GM21367 (cell line): Measurements from ENCODE around the gene SPATA16.

Source experiments
- ATAC-seq: cut with Tn5 transposase; IDR thresholded peaks from one replicate; pipeline ENCODE4 v1.9.1; 2021; ENCODE audit not compliant: unreplicated experiment

SPATA16 gene

DNA sequence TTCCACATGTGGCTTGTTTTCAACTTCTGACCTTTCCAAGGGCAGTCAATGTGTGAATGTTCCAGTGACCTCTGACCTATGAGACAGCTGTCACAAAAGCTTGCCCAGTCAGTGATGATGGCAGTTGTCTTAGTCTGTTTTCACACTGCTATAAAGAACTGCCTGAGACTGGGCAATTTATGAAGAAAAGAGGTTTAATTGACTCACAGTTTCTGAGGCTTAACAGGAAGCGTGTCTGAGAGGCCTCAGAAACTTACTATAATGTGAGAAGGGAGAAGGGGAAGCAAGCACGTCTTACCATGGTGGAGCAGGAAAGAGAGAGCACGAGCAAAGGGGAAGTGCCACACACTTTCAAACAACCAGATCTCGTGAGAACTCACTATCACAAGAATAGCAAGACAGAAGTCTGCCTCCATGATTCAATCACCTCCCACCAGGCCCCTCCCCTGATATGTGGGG, 294.9 kb downstream of the SPATA16 start:
- no peak for ATAC-seq

DNA sequence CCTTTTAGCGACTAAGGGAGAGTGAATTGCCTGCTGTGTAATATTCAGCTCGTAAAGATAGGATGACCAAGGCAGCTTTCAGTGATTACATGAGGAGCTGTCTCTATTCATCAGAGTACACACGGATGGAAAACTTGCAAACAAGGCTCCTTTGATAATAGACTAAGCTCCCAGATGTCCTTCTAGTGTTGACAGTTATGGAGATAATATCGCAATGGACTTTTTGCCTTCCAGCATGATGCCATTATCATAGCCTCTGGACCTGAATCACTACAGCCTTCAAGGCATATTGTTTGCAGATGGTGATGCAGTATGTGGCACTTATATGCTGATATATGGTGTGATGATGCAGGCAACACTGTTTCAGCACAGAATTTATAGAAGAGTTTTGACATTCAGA, 296.6 kb downstream of the SPATA16 start:
- ATAC-seq: no peak

DNA sequence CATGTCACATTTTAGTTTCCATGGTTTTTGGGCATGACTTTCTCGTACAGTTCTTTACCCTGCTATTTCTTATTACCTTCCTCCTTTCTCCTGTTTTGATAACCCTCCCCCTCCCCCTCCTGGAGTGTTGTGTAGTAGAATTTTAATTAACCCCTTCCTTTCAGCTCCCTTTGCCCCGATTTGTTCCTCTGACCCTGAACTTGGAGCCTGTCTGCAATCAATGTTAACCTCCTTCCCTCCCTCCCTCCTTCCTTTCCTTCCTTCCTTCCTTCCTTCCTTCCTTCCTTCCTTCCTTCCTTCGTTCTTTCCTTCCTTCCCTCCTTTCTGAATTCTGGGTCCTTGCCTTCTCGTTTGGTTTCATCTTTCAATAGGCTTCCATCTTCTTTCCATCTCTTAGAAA, 300.1 kb downstream of the SPATA16 start:
- ATAC-seq: no peak

- no peak for ATAC-seq
Measured at GRCh38 chr3:172840463-172840862, 300.6 kb downstream of the SPATA16 start.

DNA sequence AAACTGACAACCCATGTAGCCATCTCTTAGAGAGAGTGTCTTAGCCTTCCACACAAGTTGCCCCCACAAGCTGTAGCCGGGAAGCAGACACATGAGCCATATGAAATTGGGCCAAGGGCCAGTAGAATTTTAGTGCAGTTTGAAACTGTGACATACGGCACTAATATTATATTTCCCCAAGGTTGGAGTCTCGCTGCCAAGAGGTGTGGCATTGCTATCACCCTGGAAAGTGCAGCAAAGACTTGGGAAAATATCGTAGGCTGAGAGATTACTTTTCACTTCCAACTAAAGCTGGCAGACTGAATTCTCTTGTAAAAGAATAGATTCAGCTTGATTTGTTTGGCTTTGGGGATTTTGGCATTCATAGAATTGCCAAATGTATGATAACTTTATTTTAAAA, 301.4 kb downstream of the SPATA16 start:
- no peak for ATAC-seq
